ENCODE results near the gene PRCC. TPM values are rescaled to one million over a fixed set of nuclear protein-coding genes. Genes with fewer than 3 reads are reported as not detected.

The PRCC gene
- total RNA-seq, 1 donor from 2014 or later = 117 TPM

GRCh38 chr1:156796340-156797097, 29.2 kb downstream of the PRCC start:
- Mint-ChIP-seq H3K27me3 (ENCODE audit: insufficient read depth) (no peaks in the 10 kb centered on the region), H3K27ac (no peak overlapping the region), H3K9me3 (no peaks in the 10 kb centered on the region), H3K4me3 (no peak overlapping the region), H3K36me3 (ENCODE audit: low read depth) (peaks cover 46% of the 10 kb centered on the region), H3K4me1 (ENCODE audit: low read depth) (peaks cover 19% of the 10 kb centered on the region)
- intact Hi-C loops (cut with micrococcal nuclease) = loop anchor here (1.0 to 2.0 kb wide), 6 partner anchors 18 to 132 kb away; partner anchors contain the start of genes LRRC71 and NTRK1
- no peak for DNase-seq (ENCODE audit: low spot score)

DNA sequence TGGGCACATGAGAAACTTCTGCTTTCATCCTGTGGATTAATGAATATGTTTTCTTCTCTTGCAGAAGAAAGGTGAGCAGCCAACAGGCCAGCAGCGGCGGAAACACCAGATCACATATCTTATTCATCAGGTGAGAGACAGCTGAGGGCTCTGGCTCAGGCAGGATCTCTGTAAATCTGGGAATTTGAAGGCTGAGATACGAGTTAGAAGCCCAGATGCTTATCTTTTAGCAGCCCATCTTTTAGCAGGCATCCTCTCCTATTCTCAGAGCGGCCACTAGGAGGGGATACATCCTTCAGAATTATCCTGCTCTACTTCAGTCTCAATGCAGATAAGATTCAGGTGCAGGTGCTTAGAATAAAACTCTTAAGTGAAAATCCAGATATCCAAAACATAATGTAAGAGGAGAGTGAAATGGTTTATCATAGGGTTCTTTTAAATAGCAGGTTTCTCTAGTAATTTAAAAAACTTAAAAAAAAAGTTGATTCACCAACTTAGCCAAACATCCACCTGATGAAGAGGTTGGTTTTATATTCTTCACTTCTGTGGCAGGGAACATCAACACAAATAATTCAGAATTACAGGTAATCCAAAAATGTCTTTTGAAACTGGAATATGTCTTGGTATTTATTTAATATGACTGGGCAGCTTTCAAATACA, 30.0 kb downstream of the PRCC start:
- intact Hi-C loops (cut with micrococcal nuclease) = loop anchor here (1.0 to 2.0 kb wide), 6 partner anchors 17 to 131 kb away; partner anchors contain the start of genes LRRC71 and NTRK1
- H3K4me1 Mint-ChIP-seq (ENCODE audit: low read depth) = peaks cover 27% of the 10 kb centered on the region
- no peak overlapping the region for H3K4me3 Mint-ChIP-seq
- H3K9me3 Mint-ChIP-seq = no peaks in the 10 kb centered on the region
- H3K27ac Mint-ChIP-seq = no peak overlapping the region
- no peaks in the 10 kb centered on the region for H3K27me3 Mint-ChIP-seq (ENCODE audit: insufficient read depth)
- peak; percentile 43 for DNase-seq (ENCODE audit: low spot score)
- peaks cover 45% of the 10 kb centered on the region for H3K36me3 Mint-ChIP-seq (ENCODE audit: low read depth)

GRCh38 chr1:156801409-156802121, 34.2 kb downstream of the PRCC start:
- intact Hi-C loops (cut with micrococcal nuclease) = loop anchor here (1.0 kb wide), 1 partner anchor 59 kb away; the partner anchor contains the start of gene NTRK1
- Mint-ChIP-seq H3K36me3 (ENCODE audit: low read depth) (peaks cover 37% of the 10 kb centered on the region), H3K4me3 (peak overlapping the region; percentile 0), H3K27ac (peak overlapping the region; percentile 64), H3K9me3 (no peaks in the 10 kb centered on the region), H3K4me1 (ENCODE audit: low read depth) (peaks cover 57% of the 10 kb centered on the region), H3K27me3 (ENCODE audit: insufficient read depth) (no peaks in the 10 kb centered on the region)
- no peak for DNase-seq (ENCODE audit: low spot score)

- no peaks in the 10 kb centered on the region for H3K27me3 Mint-ChIP-seq (ENCODE audit: insufficient read depth)
- peak overlapping the region; percentile 52 for H3K27ac Mint-ChIP-seq
- no peak overlapping the region for H3K4me3 Mint-ChIP-seq
- DNase-seq (ENCODE audit: low spot score) = no peak
- intact Hi-C loops (cut with micrococcal nuclease) = no loop called here
- no peaks in the 10 kb centered on the region for H3K9me3 Mint-ChIP-seq
- H3K36me3 Mint-ChIP-seq (ENCODE audit: low read depth) = peaks cover 38% of the 10 kb centered on the region
- H3K4me1 Mint-ChIP-seq (ENCODE audit: low read depth) = peaks cover 61% of the 10 kb centered on the region
Measured at GRCh38 chr1:156802421-156802935, 35.1 kb downstream of the PRCC start.

GRCh38 chr1:156803086-156803851, 35.9 kb downstream of the PRCC start:
- peaks cover 68% of the 10 kb centered on the region for H3K4me1 Mint-ChIP-seq (ENCODE audit: low read depth)
- peak overlapping the region; percentile 79 for H3K27ac Mint-ChIP-seq

DNA sequence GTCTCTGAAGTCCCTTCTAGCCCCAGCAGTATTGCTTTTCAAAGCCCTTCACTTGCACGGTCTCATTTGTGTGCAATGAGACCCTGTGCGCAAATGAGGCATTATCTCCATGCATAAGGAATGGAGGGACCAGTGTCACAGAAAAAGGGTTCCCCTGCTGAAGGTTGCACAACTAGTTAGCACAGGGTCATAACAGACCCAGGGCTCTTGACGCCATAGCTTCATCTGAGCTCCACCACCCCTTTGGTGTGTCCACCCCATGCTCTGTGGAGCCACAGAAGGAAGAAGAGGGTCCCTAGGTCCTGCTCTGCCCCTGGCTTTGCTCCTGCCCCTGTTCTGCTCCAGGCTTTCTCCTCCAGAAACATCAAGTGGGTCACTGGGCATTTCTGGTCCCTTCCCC, 36.7 kb downstream of the PRCC start:
- no peak for DNase-seq (ENCODE audit: low spot score)
- H3K4me1 Mint-ChIP-seq (ENCODE audit: low read depth) = peaks cover 75% of the 10 kb centered on the region
- no peaks in the 10 kb centered on the region for H3K9me3 Mint-ChIP-seq
- H3K36me3 Mint-ChIP-seq (ENCODE audit: low read depth) = peaks cover 48% of the 10 kb centered on the region
- H3K27me3 Mint-ChIP-seq (ENCODE audit: insufficient read depth) = no peaks in the 10 kb centered on the region
- no peak overlapping the region for H3K4me3 Mint-ChIP-seq
- peak overlapping the region; percentile 67 for H3K27ac Mint-ChIP-seq
- intact Hi-C loops (cut with micrococcal nuclease) = no loop called here

More at GRCh38 chr1:156803086-156803851, 35.9 kb downstream of the PRCC start:
- Mint-ChIP-seq H3K36me3 (ENCODE audit: low read depth) (peaks cover 42% of the 10 kb centered on the region), H3K9me3 (no peaks in the 10 kb centered on the region), H3K27me3 (ENCODE audit: insufficient read depth) (no peaks in the 10 kb centered on the region), H3K4me3 (no peak overlapping the region)
- intact Hi-C loops (cut with micrococcal nuclease) = no loop called here
- no peak for DNase-seq (ENCODE audit: low spot score)

GRCh38 chr1:156804572-156805243, 37.4 kb downstream of the PRCC start:
- peaks cover 81% of the 10 kb centered on the region for H3K4me1 Mint-ChIP-seq (ENCODE audit: low read depth)
- no peak for DNase-seq (ENCODE audit: low spot score)
- intact Hi-C loops (cut with micrococcal nuclease) = no loop called here
- peak overlapping the region; percentile 67 for H3K27ac Mint-ChIP-seq
- H3K4me3 Mint-ChIP-seq = no peak overlapping the region
- no peaks in the 10 kb centered on the region for H3K27me3 Mint-ChIP-seq (ENCODE audit: insufficient read depth)
- peaks cover 53% of the 10 kb centered on the region for H3K36me3 Mint-ChIP-seq (ENCODE audit: low read depth)
- H3K9me3 Mint-ChIP-seq = no peaks in the 10 kb centered on the region

DNA sequence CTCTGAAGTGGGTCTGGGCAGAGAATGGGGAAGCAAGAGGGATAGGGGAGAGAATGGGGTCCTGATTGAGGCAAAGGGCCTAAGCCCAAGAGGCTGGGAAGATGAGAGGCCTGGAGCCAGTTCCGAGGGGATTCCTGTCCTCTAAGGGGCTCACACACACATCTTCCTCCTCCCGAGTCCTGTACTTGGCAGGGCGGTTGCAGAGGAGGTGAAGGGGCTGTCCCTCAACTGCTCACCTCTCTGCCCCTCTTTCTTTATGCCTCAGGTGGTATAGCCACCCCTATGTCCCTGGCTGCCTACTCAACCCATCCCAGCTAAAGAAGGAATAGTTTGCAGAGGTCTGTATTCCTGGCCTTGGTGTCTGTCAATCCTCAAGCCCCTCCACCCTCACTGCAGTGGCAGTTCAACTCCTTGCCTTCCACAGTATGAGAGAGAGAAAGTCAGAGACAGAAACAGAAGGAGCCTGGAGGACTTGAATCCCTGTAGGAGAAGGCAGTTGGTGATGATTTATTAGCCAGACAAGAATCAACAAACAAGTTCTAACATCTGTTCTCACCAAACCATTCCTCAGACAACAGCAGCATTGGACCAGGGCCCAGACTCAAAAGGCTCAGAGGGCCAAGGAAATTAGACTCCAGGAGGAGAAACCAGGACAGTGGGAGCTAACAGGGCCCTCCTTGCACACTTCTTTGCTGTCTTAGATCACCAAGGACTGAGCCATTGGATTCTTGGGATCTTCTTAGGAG, 38.6 kb downstream of the PRCC start:
- intact Hi-C loops (cut with micrococcal nuclease) = no loop called here
- Mint-ChIP-seq H3K4me3 (no peak overlapping the region), H3K9me3 (no peaks in the 10 kb centered on the region), H3K36me3 (ENCODE audit: low read depth) (peaks cover 56% of the 10 kb centered on the region), H3K27me3 (ENCODE audit: insufficient read depth) (no peaks in the 10 kb centered on the region), H3K4me1 (ENCODE audit: low read depth) (peaks cover 84% of the 10 kb centered on the region), H3K27ac (peak overlapping the region; percentile 72)
- no peak for DNase-seq (ENCODE audit: low spot score)

- intact Hi-C loops (cut with micrococcal nuclease) = no loop called here
- H3K36me3 Mint-ChIP-seq (ENCODE audit: low read depth) = peaks cover 63% of the 10 kb centered on the region
- peak overlapping the region; percentile 87 for H3K27ac Mint-ChIP-seq
- no peaks in the 10 kb centered on the region for H3K27me3 Mint-ChIP-seq (ENCODE audit: insufficient read depth)
- H3K4me3 Mint-ChIP-seq = peak overlapping the region; percentile 79
- H3K9me3 Mint-ChIP-seq = no peaks in the 10 kb centered on the region
- peaks cover 84% of the 10 kb centered on the region for H3K4me1 Mint-ChIP-seq (ENCODE audit: low read depth)
- no peak for DNase-seq (ENCODE audit: low spot score)
Measured at GRCh38 chr1:156806512-156807440, 39.4 kb downstream of the PRCC start.

GRCh38 chr1:156807627-156808026, 40.3 kb downstream of the PRCC start:
- no peaks in the 10 kb centered on the region for H3K9me3 Mint-ChIP-seq
- peak overlapping the region; percentile 87 for H3K27ac Mint-ChIP-seq
- intact Hi-C loops (cut with micrococcal nuclease) = no loop called here
- no peaks in the 10 kb centered on the region for H3K27me3 Mint-ChIP-seq (ENCODE audit: insufficient read depth)
- H3K36me3 Mint-ChIP-seq (ENCODE audit: low read depth) = peaks cover 66% of the 10 kb centered on the region
- H3K4me1 Mint-ChIP-seq (ENCODE audit: low read depth) = peaks cover 84% of the 10 kb centered on the region
- peak; percentile 51 for DNase-seq (ENCODE audit: low spot score)
- peak overlapping the region; percentile 79 for H3K4me3 Mint-ChIP-seq

Measured in activated T-helper 1 cell treated with anti-CD3 and anti-CD28 coated beads, Interleukin-12 subunit alpha, Interleukin-12 subunit beta, Interleukin-2, Interleukin-4 antibody, amounts not matched to agents 30 ng/mL and 10 ng/mL and 1 ng/mL, durations not matched to agents 14 hours and 24 hours and 36 hours (primary cell).